Renal cortical epithelial cell (primary cell): ENCODE data around the gene GSG1. TPM values are rescaled to one million over a fixed set of nuclear protein-coding genes. Genes with fewer than 3 reads are reported as not detected.
A peak's percentile ranks its signal among the peaks of the same experiment; 100 is the strongest.

Experiments used
- DNase-seq: peaks from one replicate; pipeline ENCODE4 v3.0.0-alpha.2; 2011; ENCODE audit warnings: low read depth
- total RNA-seq: library from RNA; depleted of rRNA; stranded (reverse); fragments of >200 nt; gene quantifications from 2 replicates; pipeline ENCODE4 v1.2.3, GENCODE V29; 2014

The GSG1 gene
- total RNA-seq, 1 donor from 2014 or later, result 5.1 TPM

- DNase-seq, result no peak
Observed at GRCh38 chr12:13120413-13120812, 16.9 kb upstream of the GSG1 start.

- DNase-seq, result peak; percentile 44
Observed at GRCh38 chr12:13119826-13120225, 16.4 kb upstream of the GSG1 start.

- no peak for DNase-seq
Observed at GRCh38 chr12:13117029-13117428, 13.6 kb upstream of the GSG1 start.

DNA sequence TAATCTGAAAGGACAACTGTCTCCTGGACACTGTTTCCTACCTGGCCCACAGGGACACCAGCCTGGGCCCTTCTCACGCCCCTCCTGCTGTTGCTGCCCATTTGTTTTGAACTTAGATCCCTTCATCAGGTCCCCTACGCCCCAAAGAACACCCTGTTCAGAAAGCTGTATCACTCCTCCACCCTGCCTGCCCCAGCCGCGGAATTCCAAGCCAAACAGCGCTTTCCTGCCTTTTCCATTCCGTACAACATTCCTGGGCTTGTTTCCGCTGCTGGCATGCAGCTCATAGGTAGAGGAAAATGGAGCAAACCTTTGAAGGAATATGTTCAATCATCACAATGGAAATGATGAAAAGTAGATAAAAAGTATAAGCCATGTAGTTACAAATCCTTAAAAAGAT lies 12.8 kb upstream of the GSG1 start:
- DNase-seq, result no peak

DNA sequence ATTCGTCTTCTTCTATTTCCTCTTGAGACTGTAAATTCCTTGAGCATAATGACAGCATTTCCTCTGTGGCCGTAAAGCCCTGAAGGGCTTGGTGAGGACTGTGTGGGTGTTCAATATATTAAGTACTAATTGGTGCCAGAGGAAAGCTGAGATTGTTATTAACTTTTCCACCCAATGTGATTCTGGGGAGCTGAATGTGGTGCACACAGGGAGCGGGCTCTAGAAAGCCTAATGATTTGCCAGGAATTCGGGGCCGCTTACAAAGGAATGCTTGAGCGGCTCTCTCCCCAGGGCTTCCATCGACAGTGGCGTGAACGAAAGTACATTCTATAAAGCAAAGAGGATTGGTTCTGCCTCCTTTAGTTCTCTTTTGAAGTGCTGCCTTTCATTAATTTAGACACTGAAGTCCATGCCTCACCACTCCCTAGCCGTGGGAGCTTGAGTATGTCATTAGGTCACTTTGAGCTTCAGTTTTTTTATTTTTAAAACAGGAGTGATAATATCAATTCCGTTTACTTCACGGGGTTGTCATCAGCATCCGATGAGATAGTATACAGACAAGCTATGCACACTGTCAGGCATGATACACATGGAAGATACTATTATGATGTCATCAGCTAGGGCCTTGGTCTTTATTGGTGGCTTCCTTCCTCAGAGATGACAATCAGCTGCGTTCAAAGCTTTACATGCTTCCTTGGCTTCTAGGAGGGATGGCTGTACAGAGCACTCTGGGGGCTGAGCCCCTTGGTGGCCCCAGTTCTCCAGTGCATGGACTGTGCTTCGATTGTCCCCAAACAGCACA lies 11.0 kb upstream of the GSG1 start:
- peak; percentile 93 for DNase-seq

DNA sequence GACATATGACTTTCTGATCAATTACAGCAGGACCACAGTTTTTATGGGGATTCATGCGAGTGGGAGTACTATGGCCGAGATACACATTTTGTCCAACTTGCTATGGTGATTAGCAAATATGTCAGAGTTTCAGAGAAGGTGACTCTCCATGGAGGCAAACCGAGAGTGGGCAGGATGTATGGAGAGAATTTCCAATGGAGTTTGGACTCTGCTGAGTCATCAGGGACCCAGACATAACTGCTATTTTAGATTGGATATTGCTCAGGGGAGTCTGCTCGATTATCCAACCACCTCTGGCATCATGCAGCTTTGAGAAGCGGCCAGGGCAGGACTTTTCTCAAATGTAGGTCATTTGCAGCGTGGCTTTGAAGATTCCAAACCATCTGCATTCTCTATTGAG lies 9.5 kb upstream of the GSG1 start:
- no peak for DNase-seq

DNA sequence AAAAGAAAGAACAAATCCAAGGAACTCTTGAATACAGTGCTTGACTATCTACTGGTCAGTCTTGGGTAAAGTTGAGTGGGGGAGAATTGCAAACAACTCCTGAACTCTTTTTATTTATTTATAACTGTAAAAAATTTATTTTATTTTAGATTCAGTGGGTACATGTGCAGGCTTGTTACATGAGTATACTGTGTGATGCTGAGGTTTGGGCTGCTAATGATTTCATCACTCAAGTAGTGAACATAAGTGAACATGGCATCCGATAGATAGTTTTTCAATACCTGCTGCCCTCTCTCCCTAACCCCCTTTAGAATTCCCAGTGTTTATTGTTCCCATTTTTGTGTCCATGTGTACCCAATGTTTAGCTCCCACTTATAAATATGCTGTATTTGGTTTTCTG lies 3.2 kb upstream of the GSG1 start:
- DNase-seq, result no peak

DNA sequence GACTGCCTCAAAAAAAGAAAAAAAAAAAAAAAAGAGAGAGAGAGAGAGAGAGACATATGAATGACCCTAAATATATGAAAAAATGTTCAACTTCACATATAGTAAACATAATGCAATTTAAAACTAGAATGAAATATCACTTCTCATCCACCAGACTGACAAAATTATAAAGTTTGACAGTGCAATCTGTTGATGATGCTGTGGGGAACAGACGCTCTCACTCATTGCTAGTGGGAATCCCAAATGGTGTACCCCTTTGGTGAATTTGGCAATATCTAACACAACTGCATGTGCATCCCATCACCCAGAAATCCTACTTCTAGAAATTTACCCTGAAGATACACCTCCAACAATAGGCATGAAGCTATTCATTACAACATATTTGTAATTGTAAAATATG lies 2.3 kb upstream of the GSG1 start:
- DNase-seq, result no peak

- no peak for DNase-seq
Observed at GRCh38 chr12:13104409-13104808, 942 bp upstream of the GSG1 start.

GRCh38 chr12:13102461-13103195 lies 839 bp downstream of the GSG1 start:
- DNase-seq, result no peak

DNA sequence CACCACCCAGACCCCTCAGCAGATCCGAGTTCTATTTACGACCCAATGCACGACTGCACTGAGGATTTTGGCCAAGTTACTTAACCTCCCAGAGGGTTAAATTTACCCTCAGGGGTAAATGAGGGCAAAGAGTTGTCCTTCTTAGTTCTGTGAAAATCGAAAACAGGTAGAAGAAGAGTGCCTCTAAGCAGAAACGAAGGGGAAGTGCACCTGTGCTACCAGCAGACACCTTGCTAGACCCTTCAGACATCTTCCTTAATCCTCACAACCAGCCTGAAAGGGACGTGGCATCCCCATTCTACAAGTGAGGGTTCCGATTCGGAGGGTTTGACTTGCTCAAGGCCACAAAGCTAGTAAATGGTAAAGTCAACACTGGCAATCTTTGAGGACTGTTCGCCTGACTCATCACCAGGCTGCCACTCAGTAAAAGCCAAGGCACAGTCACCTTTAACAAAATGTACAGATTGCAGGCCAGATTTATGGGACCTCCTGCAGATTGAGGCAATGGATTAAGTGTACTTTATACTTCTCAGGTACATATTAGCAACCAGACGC lies 1.6 kb downstream of the GSG1 start:
- peak; percentile 80 for DNase-seq

- DNase-seq, result peak; percentile 80
Observed at GRCh38 chr12:13100882-13101769, 2.3 kb downstream of the GSG1 start.

GRCh38 chr12:13100605-13100881 lies 2.9 kb downstream of the GSG1 start:
- no peak for DNase-seq

GRCh38 chr12:13099844-13100604 lies 3.4 kb downstream of the GSG1 start:
- DNase-seq, result no peak

DNA sequence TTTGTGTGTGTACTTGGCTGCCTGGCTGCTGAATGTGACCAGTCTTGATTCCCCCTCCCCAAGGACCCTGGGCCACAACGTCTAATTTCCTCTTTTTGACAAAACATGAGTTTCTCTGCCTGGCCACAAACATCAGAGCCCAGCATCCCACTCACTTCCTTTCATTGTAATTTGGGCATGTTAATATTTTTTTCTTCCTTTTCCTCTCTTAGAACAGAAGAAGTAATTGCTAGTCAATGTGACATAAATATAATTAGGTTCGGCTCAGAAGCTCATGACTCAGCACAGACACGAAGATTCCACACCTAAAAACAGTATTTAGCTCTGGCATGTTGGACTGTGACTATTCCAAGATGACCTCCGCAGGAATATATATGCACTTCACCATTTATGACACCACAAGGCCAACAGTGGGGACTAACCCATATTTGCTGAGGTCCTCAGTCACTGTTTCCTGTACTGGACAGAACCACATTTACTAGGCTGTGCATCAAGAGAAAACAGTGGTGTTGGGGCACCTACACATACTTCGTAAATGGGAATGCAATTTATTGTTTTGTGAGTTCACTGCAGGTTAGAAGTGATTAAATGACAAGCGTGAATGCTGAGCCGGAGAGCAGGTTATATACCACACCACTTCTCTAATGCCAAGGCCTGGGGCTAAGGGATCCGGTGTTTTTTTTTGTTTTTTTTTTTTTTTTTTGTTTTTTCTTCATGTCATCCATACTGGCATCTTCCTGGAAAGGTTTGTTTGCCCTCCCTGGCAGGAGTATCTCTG lies 4.2 kb downstream of the GSG1 start:
- DNase-seq, result peak; percentile 42

GRCh38 chr12:13097491-13098011 lies 5.9 kb downstream of the GSG1 start:
- DNase-seq, result no peak

- DNase-seq, result peak; percentile 63
Observed at GRCh38 chr12:13095266-13095995, 8.0 kb downstream of the GSG1 start.

DNA sequence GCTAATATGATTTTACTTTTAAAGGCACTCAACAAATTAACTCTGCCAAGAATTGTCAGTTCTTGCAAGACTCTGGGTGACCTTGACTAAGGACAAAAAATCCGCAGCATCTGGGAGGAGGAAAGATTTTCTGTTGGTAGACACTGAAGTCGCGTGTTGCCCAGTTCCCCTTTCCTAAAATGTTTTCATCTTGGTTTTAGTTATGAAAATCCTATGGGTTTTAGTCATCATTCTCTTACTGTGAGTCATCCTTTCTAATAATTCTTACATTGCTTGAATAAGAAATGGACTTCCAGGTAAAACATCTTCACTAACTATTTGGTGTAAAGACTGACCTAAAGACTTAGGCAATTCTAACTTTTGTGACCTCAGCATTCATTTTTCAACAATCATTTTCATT lies 9.1 kb downstream of the GSG1 start:
- peak; percentile 33 for DNase-seq

DNA sequence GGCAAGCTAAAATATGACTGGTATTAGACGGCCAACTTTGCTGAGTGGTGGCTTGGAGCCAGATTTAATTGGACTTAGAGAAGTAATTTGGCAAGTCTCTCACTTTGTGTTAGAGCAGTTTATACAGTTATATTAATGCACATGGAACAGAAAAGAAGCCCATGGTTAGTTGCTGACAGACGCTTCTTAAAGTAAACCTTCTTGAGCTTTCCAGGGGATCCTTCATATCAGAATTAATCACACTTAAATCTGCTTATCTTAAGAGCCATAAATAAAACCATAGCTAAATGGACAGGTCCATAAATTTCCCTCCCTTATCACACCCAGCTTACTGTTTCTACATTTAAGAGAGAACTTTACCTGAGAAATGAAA lies 9.6 kb downstream of the GSG1 start:
- no peak for DNase-seq
